HS-5 (cell line): ENCODE data around the gene WDR47.
A peak's percentile ranks its signal among the peaks of the same experiment; 100 is the strongest.
"Not testable (repeated sequence)": the region's sequence is repeated elsewhere in the genome, so short reads cannot be mapped to it uniquely, and the experiment has no call there.

ENCODE experiments used
- DNase-seq: peaks from one replicate; pipeline ENCODE4 v3.0.0-alpha.2; 2012; ENCODE audit warnings: low read depth

Gene WDR47

GRCh38 chr1:109052145-109052544, 10.2 kb upstream of the WDR47 start:
- DNase-seq, result not testable (repeated sequence)

- no peak for DNase-seq
Observed at GRCh38 chr1:109050228-109050995, 8.5 kb upstream of the WDR47 start.

GRCh38 chr1:109048335-109048734, 6.4 kb upstream of the WDR47 start:
- DNase-seq, result no peak

- DNase-seq, result no peak
Observed at GRCh38 chr1:109047339-109047738, 5.4 kb upstream of the WDR47 start.

- DNase-seq, result no peak
Observed at GRCh38 chr1:109046671-109047070, 4.8 kb upstream of the WDR47 start.

- no peak for DNase-seq
Observed at GRCh38 chr1:109045595-109045994, 3.7 kb upstream of the WDR47 start.

GRCh38 chr1:109040989-109041620, 797 bp downstream of the WDR47 start:
- no peak for DNase-seq

- no peak for DNase-seq
Observed at GRCh38 chr1:109040627-109040988, 1.3 kb downstream of the WDR47 start.

GRCh38 chr1:109034382-109034781, 7.5 kb downstream of the WDR47 start:
- no peak for DNase-seq

- DNase-seq, result not testable (repeated sequence)
Observed at GRCh38 chr1:109029493-109029892, 12.4 kb downstream of the WDR47 start.

- no peak for DNase-seq
Observed at GRCh38 chr1:109027841-109028240, 14.1 kb downstream of the WDR47 start.

GRCh38 chr1:109025694-109026093, 16.2 kb downstream of the WDR47 start:
- DNase-seq, result no peak

GRCh38 chr1:109024646-109025045, 17.3 kb downstream of the WDR47 start:
- DNase-seq, result no peak

- DNase-seq, result no peak
Observed at GRCh38 chr1:109020693-109021257, 21.1 kb downstream of the WDR47 start.

GRCh38 chr1:109017719-109018118, 24.2 kb downstream of the WDR47 start:
- not testable (repeated sequence) for DNase-seq

GRCh38 chr1:109017134-109017533, 24.8 kb downstream of the WDR47 start:
- no peak for DNase-seq

GRCh38 chr1:109011335-109011734, 30.6 kb downstream of the WDR47 start:
- DNase-seq, result no peak

GRCh38 chr1:108996622-108997021, 45.3 kb downstream of the WDR47 start:
- DNase-seq, result not testable (repeated sequence)

GRCh38 chr1:108983114-108983513, 58.8 kb downstream of the WDR47 start:
- no peak for DNase-seq

GRCh38 chr1:108976658-108977057, 65.2 kb downstream of the WDR47 start:
- no peak for DNase-seq

GRCh38 chr1:108972951-108973350, 69.0 kb downstream of the WDR47 start:
- no peak for DNase-seq

GRCh38 chr1:108969346-108969745, 72.6 kb downstream of the WDR47 start:
- DNase-seq, result no peak

GRCh38 chr1:108963052-108963686, 78.7 kb downstream of the WDR47 start, which contains the start of gene CLCC1:
CLCC1 (minus strand) TSS chr1:108963484; CDS start chr1:108950437, 13,047 bp downstream.
- DNase-seq, result peak; percentile 71
